Mesenchymal stem cell (in vitro differentiated cells and primary cell): ENCODE results near the gene NRXN3.

Source experiments
- DNase-seq: peaks from one replicate; pipeline ENCODE4 v3.0.0-alpha.2; 2013
- H2AFZ ChIP-seq: one replicate; pipeline ENCODE4 v1.6.1; 2013; ENCODE audit warnings: low read depth, mild to moderate bottlenecking, control low read depth, inconsistent platforms, low read length, moderate library complexity
- H2AK5ac ChIP-seq: 2 replicates; pipeline ENCODE4 v1.6.1; 2013; ENCODE audit warnings: low read length, moderate library complexity, mild to moderate bottlenecking, inconsistent platforms; ENCODE audit not compliant: severe bottlenecking
- H2BK120ac ChIP-seq: one replicate; pipeline ENCODE4 v1.6.1; 2013; ENCODE audit warnings: low read depth, mild to moderate bottlenecking, inconsistent platforms, low read length, moderate library complexity
- H2BK12ac ChIP-seq, 2 experiments: one replicate each; pipeline ENCODE4 v1.6.1; 2013; ENCODE audit warnings: inconsistent platforms in 2 of 2, low read length in 2 of 2, mild to moderate bottlenecking in 2 of 2, moderate library complexity in 2 of 2, control low read depth in 1 of 2
- H2BK15ac ChIP-seq: one replicate; pipeline ENCODE4 v1.6.1; 2013; ENCODE audit warnings: mild to moderate bottlenecking, low read depth, inconsistent platforms; ENCODE audit not compliant: poor library complexity, severe bottlenecking
- H2BK5ac ChIP-seq: 2 replicates; pipeline ENCODE4 v1.6.1; 2013; ENCODE audit warnings: low read depth, mild to moderate bottlenecking, low read length, control low read depth, inconsistent platforms; ENCODE audit not compliant: poor library complexity, severe bottlenecking
- H3K14ac ChIP-seq, 2 experiments: one replicate each; pipeline ENCODE4 v1.6.1; 2013; ENCODE audit warnings: inconsistent platforms in 2 of 2, low read length in 2 of 2, control low read depth in 1 of 2, mild to moderate bottlenecking in 1 of 2, moderate library complexity in 1 of 2
- H3K18ac ChIP-seq, 2 experiments: one replicate each; pipeline ENCODE4 v1.6.1; 2013; ENCODE audit warnings: inconsistent platforms in 2 of 2, low read length in 2 of 2, control low read depth in 1 of 2, low read depth in 1 of 2, mild to moderate bottlenecking in 1 of 2
- H3K23ac ChIP-seq, 2 experiments: one replicate each; pipeline ENCODE4 v1.6.1; 2013; ENCODE audit warnings: inconsistent platforms in 2 of 2, low read length in 2 of 2, mild to moderate bottlenecking in 2 of 2, moderate library complexity in 2 of 2, control low read depth in 1 of 2
- H3K27ac ChIP-seq: 2 replicates; pipeline ENCODE4 v1.5.1; 2013; ENCODE audit warnings: mild to moderate bottlenecking, moderate library complexity, low read length, control low read depth, inconsistent platforms; ENCODE audit not compliant: poor library complexity, severe bottlenecking
- H3K27me3 ChIP-seq, 2 experiments: 2 replicates each; pipeline versions ENCODE4 v1.6.1 to v1.7.0; 2013; ENCODE audit warnings: low read length in 2 of 2, mild to moderate bottlenecking in 2 of 2, moderate library complexity in 2 of 2, control low read depth in 1 of 2, inconsistent platforms in 1 of 2; ENCODE audit not compliant: control insufficient read depth in 1 of 2, insufficient read depth in 1 of 2
- H3K36me3 ChIP-seq, 2 experiments: 2 replicates each; pipeline versions ENCODE4 v1.6.1 to v1.7.0; 2013; ENCODE audit warnings: low read length in 2 of 2, control low read depth in 1 of 2, inconsistent platforms in 1 of 2, low read depth in 1 of 2, mild to moderate bottlenecking in 1 of 2; ENCODE audit not compliant: insufficient read depth in 2 of 2, control insufficient read depth in 1 of 2
- H3K4ac ChIP-seq, 2 experiments: one replicate each; pipeline ENCODE4 v1.6.1; 2013; ENCODE audit warnings: inconsistent platforms in 2 of 2, low read length in 2 of 2, mild to moderate bottlenecking in 2 of 2, moderate library complexity in 2 of 2, control low read depth in 1 of 2, low read depth in 1 of 2
- H3K4me1 ChIP-seq: 2 replicates; pipeline ENCODE4 v1.6.1; 2013; ENCODE audit warnings: low read depth, low read length, control low read depth; ENCODE audit not compliant: control insufficient read depth, insufficient read depth
- H3K4me2 ChIP-seq: 2 replicates; pipeline ENCODE4 v1.6.1; 2013; ENCODE audit warnings: low read length, mild to moderate bottlenecking, inconsistent platforms; ENCODE audit not compliant: poor library complexity, severe bottlenecking
- H3K4me3 ChIP-seq, 2 experiments: 2 replicates each; pipeline versions ENCODE4 v1.5.1 to v1.7.0; 2013; ENCODE audit warnings: low read length in 2 of 2, mild to moderate bottlenecking in 2 of 2, control low read depth in 1 of 2, low read depth in 1 of 2; ENCODE audit not compliant: insufficient read depth in 1 of 2
- H3K79me1 ChIP-seq: replicated peaks from 2 replicates; pipeline ENCODE4 v1.6.1; 2013; ENCODE audit warnings: mild to moderate bottlenecking, control low read depth, low read length, inconsistent platforms; ENCODE audit not compliant: poor library complexity, severe bottlenecking
- H3K9ac ChIP-seq: 2 replicates; pipeline ENCODE4 v1.7.0; 2013; ENCODE audit warnings: mild to moderate bottlenecking, low read length, moderate library complexity
- H3K9me3 ChIP-seq: 2 replicates; pipeline ENCODE4 v1.7.0; 2013; ENCODE audit warnings: mild to moderate bottlenecking, low read length; ENCODE audit not compliant: control insufficient read depth
- H4K8ac ChIP-seq: one replicate; pipeline ENCODE4 v1.6.1; 2013; ENCODE audit warnings: inconsistent platforms, mild to moderate bottlenecking, low read length, moderate library complexity
- H4K91ac ChIP-seq: one replicate; pipeline ENCODE4 v1.6.1; 2013; ENCODE audit warnings: mild to moderate bottlenecking, low read length, inconsistent platforms
- WGBS: methylation state at CpG from one replicate; pipeline ENCODE4 v1.1.7; 2013; ENCODE audit warnings: mixed read lengths; 5-methylcytosine and 5-hydroxymethylcytosine counted together

The NRXN3 gene

GRCh38 chr14:79111987-79112501 is 941.9 kb downstream of the NRXN3 start:
- Histone ChIP-seq H2BK15ac (no peak overlapping the region), H2BK5ac (no peak overlapping the region), H4K8ac (no peak overlapping the region), H2BK120ac (no peak overlapping the region), H3K18ac (no peak overlapping the region), H3K4me3 (no peak overlapping the region), H3K23ac (no peak overlapping the region), H3K36me3 (no peaks in the 10 kb centered on the region), H3K4me1 (no peaks in the 10 kb centered on the region), H3K79me1 (no peaks in the 10 kb centered on the region), H2AFZ (no peak overlapping the region), H3K27ac (no peak overlapping the region), H3K4me2 (no peak overlapping the region), H2AK5ac (no peak overlapping the region), H3K9ac (no peak overlapping the region), H3K14ac (no peak overlapping the region), H3K9me3 (no peaks in the 10 kb centered on the region), H4K91ac (no peak overlapping the region), H2BK12ac (no peak overlapping the region), H3K27me3 (no peaks in the 10 kb centered on the region), H3K4ac (no peak overlapping the region)
- no CpG with 5 or more reads among the region's 2 CpGs for WGBS
- no peak for DNase-seq

- no peak overlapping the region for H3K4ac ChIP-seq
- no peak overlapping the region for H2BK120ac ChIP-seq
- no peak for DNase-seq
- H3K18ac ChIP-seq: no peak overlapping the region
- no peaks in the 10 kb centered on the region for H3K27me3 ChIP-seq
- H2BK5ac ChIP-seq: no peak overlapping the region
- H3K4me1 ChIP-seq: no peaks in the 10 kb centered on the region
- no peak overlapping the region for H4K8ac ChIP-seq
- no peaks in the 10 kb centered on the region for H3K79me1 ChIP-seq
- H3K36me3 ChIP-seq: no peaks in the 10 kb centered on the region
- H2AK5ac ChIP-seq: no peak overlapping the region
- H3K9me3 ChIP-seq: no peaks in the 10 kb centered on the region
- no peak overlapping the region for H3K9ac ChIP-seq
- no peak overlapping the region for H4K91ac ChIP-seq
- no peak overlapping the region for H3K4me2 ChIP-seq
- no peak overlapping the region for H3K23ac ChIP-seq
- WGBS: 78% methylated on average over 1 of the region's 1 CpG
- no peak overlapping the region for H2BK12ac ChIP-seq
- H3K14ac ChIP-seq: no peak overlapping the region
- H2AFZ ChIP-seq: no peak overlapping the region
- H3K4me3 ChIP-seq: no peak overlapping the region
- H2BK15ac ChIP-seq: no peak overlapping the region
- no peak overlapping the region for H3K27ac ChIP-seq
Measured at GRCh38 chr14:79117561-79117960, 947.4 kb downstream of the NRXN3 start.

- H3K79me1 ChIP-seq: no peaks in the 10 kb centered on the region
- H3K23ac ChIP-seq: no peak overlapping the region
- no peak overlapping the region for H4K91ac ChIP-seq
- no peak overlapping the region for H4K8ac ChIP-seq
- no peak for DNase-seq
- H3K36me3 ChIP-seq: no peaks in the 10 kb centered on the region
- no peak overlapping the region for H3K14ac ChIP-seq
- no peak overlapping the region for H3K18ac ChIP-seq
- no peak overlapping the region for H2BK120ac ChIP-seq
- H3K4ac ChIP-seq: no peak overlapping the region
- H3K4me1 ChIP-seq: no peaks in the 10 kb centered on the region
- H3K27me3 ChIP-seq: no peaks in the 10 kb centered on the region
- no peak overlapping the region for H2BK5ac ChIP-seq
- no peak overlapping the region for H3K27ac ChIP-seq
- H3K4me2 ChIP-seq: no peak overlapping the region
- H2BK12ac ChIP-seq: no peak overlapping the region
- H2AFZ ChIP-seq: no peak overlapping the region
- H3K4me3 ChIP-seq: no peak overlapping the region
- 82% methylated on average over 1 of the region's 2 CpGs for WGBS
- no peaks in the 10 kb centered on the region for H3K9me3 ChIP-seq
- H2BK15ac ChIP-seq: no peak overlapping the region
- H2AK5ac ChIP-seq: no peak overlapping the region
- H3K9ac ChIP-seq: no peak overlapping the region
Measured at GRCh38 chr14:79118291-79118690, 948.1 kb downstream of the NRXN3 start.

- no peak overlapping the region for H2BK120ac ChIP-seq
- H3K4me2 ChIP-seq: no peak overlapping the region
- H3K18ac ChIP-seq: no peak overlapping the region
- H3K4me1 ChIP-seq: no peaks in the 10 kb centered on the region
- no peak overlapping the region for H2BK15ac ChIP-seq
- no peak overlapping the region for H2AFZ ChIP-seq
- no peak overlapping the region for H3K4ac ChIP-seq
- H2BK12ac ChIP-seq: no peak overlapping the region
- no peak overlapping the region for H3K23ac ChIP-seq
- H3K27me3 ChIP-seq: no peaks in the 10 kb centered on the region
- H4K8ac ChIP-seq: no peak overlapping the region
- 84% methylated on average over 1 of the region's 3 CpGs for WGBS
- H3K27ac ChIP-seq: no peak overlapping the region
- peaks cover 3% of the 10 kb centered on the region for H3K9me3 ChIP-seq
- H3K79me1 ChIP-seq: no peaks in the 10 kb centered on the region
- no peak for DNase-seq
- H3K36me3 ChIP-seq: no peaks in the 10 kb centered on the region
- H3K4me3 ChIP-seq: no peak overlapping the region
- H2BK5ac ChIP-seq: no peak overlapping the region
- no peak overlapping the region for H4K91ac ChIP-seq
- H3K14ac ChIP-seq: no peak overlapping the region
- H2AK5ac ChIP-seq: no peak overlapping the region
- no peak overlapping the region for H3K9ac ChIP-seq
Measured at GRCh38 chr14:79134361-79134760, 964.2 kb downstream of the NRXN3 start.
